IPS-15b (cell line): ENCODE results near the gene SLC22A7.

ENCODE experiments used
- H3K27me3 ChIP-seq: one replicate; pipeline ENCODE4 v1.6.1; 2013; ENCODE audit warnings: low read length; ENCODE audit not compliant: control insufficient read depth, insufficient read depth
- H3K36me3 ChIP-seq: one replicate; pipeline ENCODE4 v1.6.1; 2013; ENCODE audit warnings: low read length; ENCODE audit not compliant: control insufficient read depth, insufficient read depth
- H3K4me1 ChIP-seq: one replicate; pipeline ENCODE4 v1.6.1; 2013; ENCODE audit warnings: mild to moderate bottlenecking, low read length; ENCODE audit not compliant: control insufficient read depth, insufficient read depth
- H3K4me3 ChIP-seq: one replicate; pipeline ENCODE4 v1.5.1; 2013; ENCODE audit warnings: low read depth, low read length
- H3K9ac ChIP-seq: one replicate; pipeline ENCODE4 v1.6.1; 2013; ENCODE audit warnings: low read depth, mild to moderate bottlenecking, low read length
- H3K9me3 ChIP-seq: one replicate; pipeline ENCODE4 v1.6.1; 2013; ENCODE audit warnings: mild to moderate bottlenecking, low read length; ENCODE audit not compliant: control insufficient read depth, insufficient read depth

SLC22A7 gene

GRCh38 chr6:43277643-43278523 lies 20.2 kb upstream of the SLC22A7 start:
- Histone ChIP-seq H3K9me3 (no peaks in the 10 kb centered on the region), H3K4me1 (peaks cover 12% of the 10 kb centered on the region), H3K27me3 (peaks cover 47% of the 10 kb centered on the region), H3K9ac (no peak overlapping the region), H3K36me3 (no peaks in the 10 kb centered on the region), H3K4me3 (no peak overlapping the region)

- Histone ChIP-seq H3K9ac (no peak overlapping the region), H3K4me3 (no peak overlapping the region), H3K9me3 (no peaks in the 10 kb centered on the region), H3K4me1 (peaks cover 12% of the 10 kb centered on the region), H3K27me3 (peaks cover 40% of the 10 kb centered on the region), H3K36me3 (no peaks in the 10 kb centered on the region)
These were observed 19.5 kb upstream of the SLC22A7 start for GRCh38 chr6:43278524-43279078.

GRCh38 chr6:43280234-43280633 lies 17.8 kb upstream of the SLC22A7 start:
- Histone ChIP-seq H3K9ac (no peak overlapping the region), H3K4me3 (no peak overlapping the region), H3K27me3 (peaks cover 34% of the 10 kb centered on the region), H3K36me3 (no peaks in the 10 kb centered on the region), H3K4me1 (peaks cover 12% of the 10 kb centered on the region), H3K9me3 (no peaks in the 10 kb centered on the region)

DNA sequence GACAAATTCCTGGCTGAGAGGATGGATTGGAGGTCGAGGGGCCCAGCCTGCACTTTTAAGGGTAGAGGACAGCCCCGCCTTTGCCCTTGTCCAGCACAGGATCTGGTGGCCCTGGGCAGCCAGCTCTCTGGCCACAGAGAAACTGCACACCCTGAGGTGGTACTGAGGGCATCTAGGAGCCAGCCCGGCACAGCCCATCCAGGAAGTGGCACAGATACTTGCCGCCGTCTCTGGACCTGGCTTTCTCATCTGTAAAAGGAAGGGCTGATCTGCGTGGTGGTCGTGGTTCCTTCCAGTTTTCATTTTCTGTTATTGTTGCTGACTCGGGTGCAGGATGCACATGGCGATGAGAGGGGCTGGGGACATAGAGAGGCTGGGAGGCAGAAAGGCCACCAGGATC lies 16.0 kb upstream of the SLC22A7 start:
- Histone ChIP-seq H3K4me1 (peaks cover 12% of the 10 kb centered on the region), H3K9me3 (no peaks in the 10 kb centered on the region), H3K9ac (no peak overlapping the region), H3K4me3 (no peak overlapping the region), H3K27me3 (peaks cover 34% of the 10 kb centered on the region), H3K36me3 (no peaks in the 10 kb centered on the region)

DNA sequence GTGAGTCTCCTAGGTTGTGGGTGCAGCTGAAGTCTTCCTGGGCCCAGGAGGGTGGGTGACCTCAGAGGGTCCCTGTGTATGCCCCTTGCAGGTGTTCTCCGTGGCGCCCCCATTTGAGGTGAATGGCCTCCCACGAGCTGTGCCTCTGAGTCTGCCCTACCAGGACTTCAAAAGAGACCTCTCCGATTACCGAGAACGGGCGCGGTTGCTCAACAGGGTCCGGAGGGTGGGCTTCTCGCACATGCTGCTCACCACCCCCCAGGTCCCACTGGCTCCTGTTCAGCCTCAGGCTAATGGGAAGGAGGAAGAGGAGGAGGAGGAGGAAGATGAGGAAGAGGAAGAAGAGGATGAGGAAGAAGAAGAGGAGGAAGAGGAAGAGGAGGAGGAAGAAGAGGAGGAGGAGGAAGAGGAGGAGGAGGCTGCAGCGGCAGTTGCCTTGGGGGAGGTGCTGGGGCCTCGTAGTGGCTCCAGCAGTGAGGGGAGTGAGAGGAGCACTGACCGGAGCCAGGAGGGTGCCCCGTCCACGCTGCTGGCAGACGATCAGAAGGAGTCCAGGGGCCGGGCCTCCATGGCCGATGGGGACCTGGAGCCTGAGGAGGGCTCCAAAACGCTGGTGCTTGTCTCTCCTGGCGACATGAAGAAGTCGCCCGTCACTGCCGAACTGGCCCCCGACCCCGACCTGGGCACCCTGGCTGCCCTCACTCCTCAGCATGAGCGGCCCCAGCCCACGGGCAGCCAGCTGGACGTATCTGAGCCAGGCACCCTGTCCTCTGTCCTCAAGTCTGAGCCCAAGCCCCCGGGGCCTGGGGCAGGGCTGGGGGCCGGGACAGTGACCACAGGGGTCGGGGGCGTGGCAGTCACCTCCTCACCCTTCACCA lies 15.2 kb upstream of the SLC22A7 start:
- peaks cover 26% of the 10 kb centered on the region for H3K27me3 ChIP-seq
- H3K4me3 ChIP-seq: no peak overlapping the region
- no peaks in the 10 kb centered on the region for H3K9me3 ChIP-seq
- no peaks in the 10 kb centered on the region for H3K36me3 ChIP-seq
- peaks cover 12% of the 10 kb centered on the region for H3K4me1 ChIP-seq
- H3K9ac ChIP-seq: no peak overlapping the region

- H3K27me3 ChIP-seq: peaks cover 25% of the 10 kb centered on the region
- H3K9ac ChIP-seq: no peak overlapping the region
- peaks cover 7% of the 10 kb centered on the region for H3K4me1 ChIP-seq
- H3K36me3 ChIP-seq: no peaks in the 10 kb centered on the region
- no peak overlapping the region for H3K4me3 ChIP-seq
- no peaks in the 10 kb centered on the region for H3K9me3 ChIP-seq
These were observed 14.6 kb upstream of the SLC22A7 start for GRCh38 chr6:43283514-43283901.

- Histone ChIP-seq H3K4me1 (peaks cover 3% of the 10 kb centered on the region), H3K9ac (no peak overlapping the region), H3K9me3 (no peaks in the 10 kb centered on the region), H3K4me3 (no peak overlapping the region), H3K27me3 (peaks cover 22% of the 10 kb centered on the region), H3K36me3 (no peaks in the 10 kb centered on the region)
These were observed 14.2 kb upstream of the SLC22A7 start for GRCh38 chr6:43283905-43284304.

DNA sequence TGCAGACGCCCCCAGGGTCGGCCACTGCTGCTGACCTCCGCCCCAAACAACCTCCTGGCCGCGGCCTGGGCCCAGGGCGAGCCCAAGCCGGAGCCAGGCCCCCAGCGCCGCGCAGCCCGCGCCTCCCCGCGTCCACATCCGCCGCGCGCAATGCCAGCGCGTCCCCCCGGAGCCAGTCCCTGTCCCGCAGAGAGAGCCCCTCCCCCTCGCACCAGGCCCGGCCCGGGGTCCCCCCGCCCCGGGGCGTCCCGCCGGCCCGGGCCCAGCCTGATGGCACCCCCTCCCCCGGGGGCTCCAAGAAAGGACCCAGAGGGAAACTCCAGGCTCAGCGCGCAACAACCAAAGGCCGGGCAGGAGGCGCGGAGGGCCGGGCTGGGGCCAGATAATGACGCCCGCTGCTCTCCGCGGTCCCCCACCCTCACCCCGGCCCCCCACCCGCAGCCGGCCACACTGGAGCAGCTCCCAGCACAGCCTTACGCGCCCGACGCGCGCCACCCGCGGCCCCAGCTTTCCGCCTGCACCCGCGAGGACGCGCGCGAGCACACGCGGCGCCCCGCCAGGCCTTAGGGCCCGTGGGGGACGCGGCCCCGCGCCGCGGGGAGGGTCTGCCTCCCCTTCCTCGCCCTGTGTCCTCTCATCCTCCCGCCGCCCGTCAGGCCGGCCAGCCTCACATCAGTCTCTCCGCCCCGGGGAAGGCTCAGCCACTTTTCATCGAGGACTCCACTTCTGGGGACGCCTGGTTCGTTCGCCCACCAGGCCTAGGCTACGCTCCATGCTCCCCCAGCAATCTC lies 12.9 kb upstream of the SLC22A7 start:
- H3K36me3 ChIP-seq: no peaks in the 10 kb centered on the region
- no peaks in the 10 kb centered on the region for H3K4me1 ChIP-seq
- peaks cover 22% of the 10 kb centered on the region for H3K27me3 ChIP-seq
- no peaks in the 10 kb centered on the region for H3K9me3 ChIP-seq
- H3K4me3 ChIP-seq: peak overlapping the region; percentile 18
- no peak overlapping the region for H3K9ac ChIP-seq

GRCh38 chr6:43285832-43286231 lies 12.2 kb upstream of the SLC22A7 start:
- no peaks in the 10 kb centered on the region for H3K4me1 ChIP-seq
- peaks cover 22% of the 10 kb centered on the region for H3K27me3 ChIP-seq
- no peaks in the 10 kb centered on the region for H3K36me3 ChIP-seq
- H3K9ac ChIP-seq: no peak overlapping the region
- no peak overlapping the region for H3K4me3 ChIP-seq
- H3K9me3 ChIP-seq: no peaks in the 10 kb centered on the region

DNA sequence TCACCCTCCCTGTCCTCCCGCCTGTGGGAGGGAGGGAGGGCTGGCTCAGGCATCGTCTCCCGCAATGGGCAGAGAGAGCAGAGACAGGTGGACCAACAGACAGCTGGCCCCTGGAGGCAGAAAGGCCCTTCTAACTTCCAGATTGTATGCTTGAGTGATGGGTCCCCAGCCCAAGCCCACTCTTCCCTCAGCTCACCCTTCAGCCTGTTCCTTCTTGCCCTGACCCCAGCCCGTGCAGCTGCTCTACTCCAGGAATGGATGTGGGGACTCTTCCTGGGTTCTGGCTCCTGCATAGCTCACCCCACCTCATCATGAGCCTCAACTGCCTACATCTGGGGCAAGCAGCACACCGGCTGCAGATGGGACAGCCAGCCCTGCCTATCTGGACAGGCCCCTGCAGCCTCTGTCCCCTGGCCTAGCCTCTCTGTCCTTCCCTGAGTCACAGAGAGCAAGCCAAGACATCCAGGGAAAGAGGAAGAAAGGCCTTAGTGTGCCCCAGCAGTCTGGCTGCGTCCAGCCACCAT lies 11.5 kb upstream of the SLC22A7 start:
- Histone ChIP-seq H3K4me3 (no peak overlapping the region), H3K27me3 (peaks cover 22% of the 10 kb centered on the region), H3K9ac (no peak overlapping the region), H3K9me3 (no peaks in the 10 kb centered on the region), H3K4me1 (no peaks in the 10 kb centered on the region), H3K36me3 (no peaks in the 10 kb centered on the region)
